G401.6 (cell line): Measurements from ENCODE around the gene TMEM94.

Source experiments
- FAIRE-seq: peaks from 2 replicates; lab custom pipeline; 2012; peaks lifted over from hg19 to GRCh38; lab: Jason Lieb, UNC

TMEM94 gene

GRCh38 chr17:75525806-75526554, 69.5 kb downstream of the TMEM94 start:
- FAIRE-seq = no peak

GRCh38 chr17:75526555-75527270, 70.3 kb downstream of the TMEM94 start:
- no peak for FAIRE-seq

- no peak for FAIRE-seq
These were observed 74.6 kb downstream of the TMEM94 start for GRCh38 chr17:75530837-75531720.

- FAIRE-seq = no peak
These were observed 75.3 kb downstream of the TMEM94 start for GRCh38 chr17:75531721-75532072.

GRCh38 chr17:75535119-75535537, 78.7 kb downstream of the TMEM94 start:
- no peak for FAIRE-seq

- FAIRE-seq = no peak
These were observed 79.4 kb downstream of the TMEM94 start for GRCh38 chr17:75535871-75536270.

- FAIRE-seq = no peak
These were observed 79.9 kb downstream of the TMEM94 start for GRCh38 chr17:75536366-75536765.

GRCh38 chr17:75539967-75540729, 83.7 kb downstream of the TMEM94 start:
- FAIRE-seq = no peak

- no peak for FAIRE-seq
These were observed 84.6 kb downstream of the TMEM94 start for GRCh38 chr17:75540923-75541503.

GRCh38 chr17:75542229-75542628, 85.8 kb downstream of the TMEM94 start:
- FAIRE-seq = no peak

GRCh38 chr17:75542728-75543336, 86.4 kb downstream of the TMEM94 start:
- no peak for FAIRE-seq

GRCh38 chr17:75544250-75544649, 87.8 kb downstream of the TMEM94 start:
- no peak for FAIRE-seq

GRCh38 chr17:75546181-75546580, 89.7 kb downstream of the TMEM94 start:
- FAIRE-seq = no peak

- FAIRE-seq = no peak
These were observed 90.7 kb downstream of the TMEM94 start for GRCh38 chr17:75547091-75547490.

- no peak for FAIRE-seq
These were observed 92.4 kb downstream of the TMEM94 start for GRCh38 chr17:75548813-75549212.
